CD4-positive, alpha-beta T cell treated with Interleukin-6 for 4 hours (primary cell): ENCODE measurements around the gene NT5DC4.
A peak's percentile ranks its signal among the peaks of the same experiment; 100 is the strongest.
"Not testable (repeated sequence)": the region's sequence is repeated elsewhere in the genome, so short reads cannot be mapped to it uniquely, and the experiment has no call there.

ENCODE experiments used
- DNase-seq: peaks from one replicate; pipeline ENCODE4 v3.0.0-alpha.2; 2020; ENCODE audit warnings: mixed read lengths

Gene NT5DC4

GRCh38 chr2:112701052-112701451, 19.8 kb upstream of the NT5DC4 start:
- DNase-seq, result no peak

DNA sequence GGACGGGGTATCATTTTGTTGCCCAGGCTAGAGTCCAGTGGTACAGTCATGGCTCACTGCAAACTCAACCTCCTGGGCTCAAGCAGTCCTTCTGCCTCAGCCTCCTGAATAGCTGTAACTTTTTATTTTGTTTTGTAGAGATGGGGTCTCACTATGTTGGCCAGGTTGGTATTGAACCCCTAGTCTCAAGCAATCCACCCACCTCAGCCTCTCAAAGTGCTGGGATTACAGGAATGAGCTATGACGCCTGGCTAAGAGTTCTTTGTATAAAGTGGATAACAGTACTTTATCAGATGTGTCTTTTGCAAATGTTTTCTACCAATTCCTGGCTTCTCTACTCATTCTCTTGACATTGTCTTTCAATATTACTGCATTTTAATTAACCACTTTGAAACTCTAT, 17.1 kb upstream of the NT5DC4 start:
- DNase-seq, result no peak

DNA sequence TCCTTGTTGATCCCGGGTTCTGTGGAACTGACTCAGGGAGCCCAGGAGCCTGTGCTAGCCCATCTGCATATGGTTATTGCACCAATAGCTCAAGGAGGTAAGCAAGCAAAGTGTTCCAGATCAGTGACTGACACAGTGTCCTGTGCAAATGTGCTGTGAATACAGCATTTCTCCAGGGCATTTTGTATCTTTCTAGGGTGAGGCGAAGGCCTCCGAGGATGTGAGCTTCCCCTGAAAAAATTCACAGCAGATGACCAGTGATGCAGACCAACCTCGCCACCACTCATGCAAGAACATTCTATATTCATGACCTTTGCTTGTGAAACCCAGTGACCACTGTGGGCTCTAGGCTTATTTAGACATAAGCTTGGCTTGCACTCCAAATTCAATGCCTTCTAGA, 15.2 kb upstream of the NT5DC4 start:
- no peak for DNase-seq

DNA sequence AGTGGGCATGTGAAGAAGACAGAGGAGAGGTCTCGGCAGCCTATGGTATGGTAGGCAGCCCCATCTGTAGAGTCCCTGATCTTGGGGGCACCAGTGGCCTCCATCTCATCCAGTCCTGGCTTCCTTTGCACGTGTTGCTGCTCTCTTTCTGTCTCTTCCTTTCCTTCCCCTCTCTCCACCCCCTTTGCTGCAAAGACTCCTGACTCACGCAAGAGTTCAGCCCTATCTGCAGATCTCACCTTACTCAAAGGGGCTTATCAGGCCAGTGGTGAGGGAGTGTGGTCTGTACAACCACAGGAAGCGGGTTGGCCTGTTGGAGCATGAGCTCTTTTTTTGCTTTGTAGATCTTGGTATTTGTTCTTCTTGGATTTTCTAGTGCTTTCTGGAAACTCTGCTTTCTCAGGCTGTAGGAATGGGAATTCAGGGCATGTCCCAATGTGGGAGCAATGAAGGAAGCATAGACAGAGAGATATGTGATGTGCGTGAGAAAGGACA, 14.6 kb upstream of the NT5DC4 start:
- DNase-seq, result peak; percentile 52

- not testable (repeated sequence) for DNase-seq
Measured at GRCh38 chr2:112706947-112707346, 13.9 kb upstream of the NT5DC4 start.

DNA sequence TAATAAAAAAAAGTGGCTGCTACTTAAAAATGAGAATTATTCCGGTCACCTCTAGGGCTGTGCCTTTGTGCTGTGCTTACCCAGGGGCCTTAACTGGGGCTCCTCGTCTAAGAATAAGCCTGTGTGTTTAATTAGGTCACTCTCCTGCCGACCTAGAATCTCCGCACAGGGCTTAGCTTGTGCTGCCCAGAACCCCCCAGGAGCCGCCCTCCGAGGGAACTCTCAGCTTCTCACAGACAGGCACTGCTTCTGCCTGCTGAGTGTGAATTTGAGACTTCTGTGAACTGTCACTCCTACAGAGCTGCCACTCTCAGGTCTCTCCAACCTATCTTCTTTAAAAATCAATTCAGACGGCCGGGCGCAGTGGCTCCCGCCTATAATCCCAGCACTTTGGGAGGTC, 11.9 kb upstream of the NT5DC4 start:
- no peak for DNase-seq

- DNase-seq, result no peak
Measured at GRCh38 chr2:112709703-112710102, 11.1 kb upstream of the NT5DC4 start.

DNA sequence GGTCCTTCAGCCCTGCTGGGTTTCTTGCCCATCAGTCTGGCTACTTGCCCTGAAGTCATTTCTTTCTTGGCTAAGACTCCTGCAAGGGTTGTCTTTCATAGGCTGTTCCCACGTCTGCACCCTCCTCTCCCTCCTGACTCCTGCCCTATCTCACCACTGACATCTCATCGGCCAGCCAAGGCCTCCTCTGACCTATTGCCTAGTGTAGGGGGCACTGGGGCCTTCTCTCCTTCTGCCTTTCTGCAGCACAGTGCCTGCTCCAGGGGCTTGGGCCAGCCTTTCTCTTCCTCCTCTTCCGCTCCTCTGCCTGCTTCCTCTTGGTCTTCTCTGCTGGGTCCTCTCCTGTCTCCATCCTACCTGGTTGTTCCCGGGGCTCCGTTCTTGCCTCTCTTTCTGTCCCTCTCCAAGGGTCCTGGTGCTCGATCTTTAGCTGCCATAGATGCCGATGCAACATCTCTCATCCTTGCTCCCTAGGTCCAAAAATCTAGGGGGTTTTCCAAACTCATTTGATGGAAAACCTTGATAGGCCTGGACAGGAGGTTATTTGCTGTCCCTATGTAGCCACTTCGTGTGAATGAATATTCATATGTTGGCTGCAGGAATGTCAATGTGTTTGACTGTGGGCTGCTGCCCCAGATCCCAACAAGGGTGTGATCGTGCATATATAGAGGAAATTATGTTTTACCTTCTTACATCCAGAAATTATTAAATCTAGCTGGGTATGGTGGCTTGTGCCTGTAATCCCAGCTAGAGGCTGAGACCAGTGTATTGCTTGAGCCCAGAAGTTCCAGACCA, 9.7 kb upstream of the NT5DC4 start:
- no peak for DNase-seq

DNA sequence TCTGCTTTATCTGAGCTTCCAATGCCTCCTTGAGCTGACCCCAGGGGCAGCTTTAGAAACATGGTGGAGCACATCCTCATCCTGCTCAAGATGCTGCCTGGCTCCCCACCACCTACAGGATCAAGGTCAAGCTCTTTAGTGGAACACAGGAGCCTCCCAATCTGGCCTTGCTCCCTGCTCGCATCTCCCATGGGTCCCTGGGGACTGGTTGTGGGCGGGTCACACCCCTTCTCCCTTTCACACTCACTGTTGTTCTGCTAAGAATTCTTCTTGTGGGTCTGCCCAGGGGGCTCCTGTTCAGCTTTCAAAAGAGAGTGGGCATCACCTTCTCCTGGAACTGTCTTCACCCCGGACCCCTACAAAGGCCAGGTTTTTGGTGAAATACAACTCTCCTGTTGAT, 8.4 kb upstream of the NT5DC4 start:
- no peak for DNase-seq

DNA sequence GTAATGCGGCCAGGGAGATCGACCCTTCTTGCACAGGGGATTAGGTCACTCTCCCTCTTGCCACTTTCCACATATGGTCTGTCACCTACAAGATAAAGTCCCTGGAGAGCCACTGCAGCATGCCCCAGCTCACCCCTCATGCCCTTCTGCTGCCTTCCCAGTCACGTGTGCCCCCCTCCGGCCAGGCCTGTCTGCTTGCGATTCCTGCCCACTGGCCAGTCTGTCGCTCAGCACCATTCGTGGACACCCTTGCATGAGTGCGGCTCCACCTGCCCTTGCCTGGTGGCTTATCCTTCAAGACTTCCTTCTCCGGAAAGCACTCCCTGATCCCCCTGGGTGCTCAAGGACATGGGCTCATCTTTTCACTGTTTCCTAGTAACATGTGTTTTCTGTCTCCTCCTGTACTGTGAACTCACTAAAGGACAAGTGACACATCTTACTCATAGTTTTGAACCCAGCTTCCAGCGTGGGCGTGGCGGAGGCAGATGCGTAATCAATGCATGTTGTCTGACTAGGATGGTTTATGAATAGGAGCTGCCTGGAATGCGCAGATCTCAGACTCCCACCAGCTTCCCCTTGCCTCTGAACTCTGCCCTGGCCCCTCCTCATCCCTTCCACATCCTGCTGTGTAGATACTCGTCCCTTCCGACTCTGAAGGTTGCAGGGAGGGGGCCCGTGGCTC, 7.8 kb upstream of the NT5DC4 start:
- DNase-seq, result no peak

DNA sequence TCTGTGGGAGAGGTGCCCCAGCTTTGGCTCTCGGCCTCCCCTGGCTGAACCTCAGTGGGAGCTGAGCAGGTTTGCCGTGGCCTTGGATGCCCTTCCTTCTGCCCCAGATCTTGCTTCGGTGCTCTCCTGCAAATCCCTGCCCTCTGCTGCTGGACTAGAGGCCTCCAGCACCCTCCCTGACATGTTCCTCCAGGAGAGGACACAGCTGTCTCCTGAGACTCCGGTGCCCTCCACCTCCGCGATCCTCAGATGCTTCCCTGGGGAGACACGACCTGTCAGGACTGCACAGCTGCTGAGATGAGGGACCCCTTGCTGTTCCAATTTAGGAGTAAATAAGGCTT, 7.3 kb upstream of the NT5DC4 start:
- no peak for DNase-seq

- no peak for DNase-seq
Measured at GRCh38 chr2:112713926-112714325, 6.9 kb upstream of the NT5DC4 start.

DNA sequence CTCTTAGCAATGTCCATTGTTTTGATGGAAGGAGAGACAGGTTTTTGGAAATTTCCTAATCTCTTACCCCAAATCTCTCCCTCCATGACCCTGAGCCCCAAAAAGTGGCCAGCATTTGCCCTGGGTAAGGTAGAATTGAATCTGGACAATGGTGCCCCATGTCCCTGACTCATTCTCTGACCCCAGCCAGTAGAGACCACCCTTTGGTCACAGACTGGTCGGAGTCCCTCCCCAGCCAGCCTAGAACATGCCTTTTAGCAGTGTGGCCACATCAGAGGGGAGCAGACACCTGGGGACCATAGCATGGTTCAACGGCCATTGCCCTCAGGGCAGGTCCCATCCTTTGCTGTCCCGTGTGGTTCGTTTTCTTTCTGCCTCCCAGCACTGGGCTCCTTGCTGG, 6.5 kb upstream of the NT5DC4 start:
- no peak for DNase-seq

GRCh38 chr2:112714836-112715631, 5.8 kb upstream of the NT5DC4 start:
- DNase-seq, result no peak

- DNase-seq, result not testable (repeated sequence)
Measured at GRCh38 chr2:112716094-112716493, 4.7 kb upstream of the NT5DC4 start.

DNA sequence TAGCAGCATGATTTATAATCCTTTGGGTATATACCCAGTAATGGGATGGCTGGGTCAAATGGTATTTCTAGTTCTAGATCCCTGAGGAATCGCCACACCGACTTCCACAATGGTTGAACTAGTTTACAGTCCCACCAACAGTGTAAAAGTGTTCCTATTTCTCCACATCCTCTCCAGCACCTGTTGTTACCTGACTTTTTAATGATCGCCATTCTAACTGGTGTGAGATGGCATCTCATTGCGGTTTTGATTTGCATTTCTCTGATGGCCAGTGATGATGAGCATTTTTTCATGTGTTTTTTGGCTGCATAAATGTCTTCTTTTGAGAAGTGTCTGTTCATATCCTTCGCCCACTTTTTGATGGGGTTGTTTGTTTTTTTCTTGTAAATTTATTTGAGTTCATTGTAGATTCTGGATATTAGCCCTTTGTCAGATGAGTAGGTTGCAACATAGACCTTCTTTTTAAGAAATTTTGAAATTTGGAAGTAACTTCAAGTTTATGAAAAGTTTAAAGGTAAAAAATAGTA, 3.9 kb upstream of the NT5DC4 start:
- DNase-seq, result not testable (repeated sequence)

DNA sequence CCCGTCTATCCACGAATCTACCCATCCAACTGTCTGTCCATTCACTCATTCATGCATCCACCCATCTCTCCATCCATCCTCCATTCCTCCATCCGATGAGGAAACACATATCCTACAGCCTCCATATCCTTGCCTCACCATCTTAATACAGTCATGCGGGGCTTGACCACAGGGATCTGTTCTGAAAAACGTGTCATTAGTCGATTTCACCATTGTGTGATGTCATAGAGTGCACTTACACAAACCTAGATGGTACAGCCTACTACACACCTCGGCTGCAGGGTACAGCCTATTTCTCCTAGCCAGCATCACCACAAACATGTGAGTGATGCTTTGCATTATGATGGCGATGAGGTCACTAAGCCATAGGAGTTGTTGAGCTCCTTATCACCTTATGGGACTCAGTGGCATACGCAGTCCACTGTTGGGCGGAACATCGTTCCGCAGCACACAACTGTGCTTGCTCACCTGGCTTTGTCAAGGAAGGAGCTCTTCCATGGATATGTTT, 1.9 kb upstream of the NT5DC4 start:
- no peak for DNase-seq

DNA sequence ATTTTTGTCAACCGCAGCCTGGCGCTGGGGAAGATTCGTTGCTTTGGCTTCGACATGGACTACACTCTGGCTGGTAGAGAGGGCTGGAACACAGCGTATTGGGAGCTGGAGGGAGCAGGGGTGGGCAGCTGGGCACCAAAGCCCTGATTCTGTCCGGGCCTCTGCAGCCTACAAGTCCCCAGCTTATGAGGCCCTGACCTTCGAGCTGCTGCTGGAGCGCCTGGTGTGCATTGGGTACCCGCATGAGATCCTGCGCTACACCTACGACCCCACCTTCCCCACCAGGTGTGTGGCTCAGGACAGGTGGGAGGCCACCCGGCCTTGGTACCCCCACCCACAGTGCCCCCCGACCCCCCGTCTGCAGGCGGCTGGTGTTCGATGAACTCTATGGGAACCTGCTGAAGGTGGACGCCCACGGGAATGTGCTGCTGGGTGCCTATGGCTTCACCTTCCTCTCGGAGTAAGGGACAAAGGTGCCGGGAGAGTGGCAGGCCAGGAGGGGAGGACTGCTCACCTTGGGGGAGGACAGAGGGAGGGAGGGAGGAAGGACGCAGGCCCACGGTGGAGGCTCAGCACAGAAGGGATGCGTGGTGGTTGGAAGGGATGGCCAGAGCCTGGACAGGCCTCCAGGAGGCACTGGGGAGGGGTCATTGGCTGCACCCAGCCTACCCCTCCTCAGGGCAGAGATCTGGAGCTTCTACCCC, 1.2 kb downstream of the NT5DC4 start:
- no peak for DNase-seq

- no peak for DNase-seq
Measured at GRCh38 chr2:112722816-112723546, 2.2 kb downstream of the NT5DC4 start.

GRCh38 chr2:112723547-112723940, 2.7 kb downstream of the NT5DC4 start:
- DNase-seq, result no peak

DNA sequence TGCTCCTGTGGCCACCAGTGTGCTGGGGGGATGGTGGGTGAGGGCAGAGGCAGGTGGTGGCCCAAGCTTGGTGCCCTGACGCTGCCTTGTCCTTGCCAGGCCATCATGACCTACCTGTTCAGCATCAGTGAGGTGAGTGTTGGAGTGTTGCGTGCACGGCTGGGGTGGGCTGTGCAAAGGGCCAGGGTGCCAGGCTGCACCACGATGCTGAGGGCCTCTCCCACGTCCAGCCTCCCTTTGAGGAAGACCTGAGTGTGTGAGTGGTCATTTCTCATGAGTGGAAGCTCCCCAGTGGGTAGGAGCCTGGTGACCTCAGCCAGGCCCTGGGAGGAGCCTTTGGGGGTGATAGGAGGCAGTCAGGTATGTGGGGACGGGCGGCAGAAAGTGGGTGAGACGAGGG, 3.2 kb downstream of the NT5DC4 start:
- DNase-seq, result no peak
